Fibroblast of lung (primary cell): ENCODE data around the gene PXDN. TPM values are rescaled to one million over a fixed set of nuclear protein-coding genes. Genes with fewer than 3 reads are reported as not detected.

Experiments used
- DNase-seq, 2 donors: peaks; one replicate each; pipeline versions ENCODE4 v3.0.0 to v3.0.0-alpha.2; 2010; ENCODE audit warnings: low read depth in 2 of 2
- H2AFZ ChIP-seq: 2 replicates; pipeline ENCODE4 v1.5.1; 2012; ENCODE audit warnings: low read length, control low read depth, inconsistent platforms
- H3K27ac ChIP-seq: 2 replicates; pipeline ENCODE4 v1.5.1; 2011; ENCODE audit warnings: low read length, control low read depth; ENCODE audit not compliant: insufficient read depth
- H3K27me3 ChIP-seq: 2 replicates; pipeline ENCODE4 v1.5.1; 2011; ENCODE audit warnings: mild to moderate bottlenecking, low read length; ENCODE audit not compliant: control insufficient read depth, insufficient read depth
- H3K36me3 ChIP-seq: 2 replicates; pipeline ENCODE4 v1.5.1; 2011; ENCODE audit warnings: low read length; ENCODE audit not compliant: control insufficient read depth, insufficient read depth
- H3K4me1 ChIP-seq: 2 replicates; pipeline ENCODE4 v1.5.1; 2011; ENCODE audit warnings: low read length; ENCODE audit not compliant: control insufficient read depth, insufficient read depth; ENCODE audit errors: extremely low read depth
- H3K4me2 ChIP-seq: 2 replicates; pipeline ENCODE4 v1.5.1; 2011; ENCODE audit warnings: low read length, control low read depth; ENCODE audit not compliant: insufficient read depth; ENCODE audit errors: extremely low read depth
- H3K4me3 ChIP-seq, 4 experiments: fragments of 200-600 bp in 1 of 4; sonication (generic) in 1 of 4; replicated peaks in 1 of 4; 2 replicates each; pipeline ENCODE4 v1.5.1; 2011 to 2016; ENCODE audit warnings: low read length in 4 of 4, low read depth in 3 of 4, mild to moderate bottlenecking in 3 of 4, control low read depth in 2 of 4, inconsistent platforms in 1 of 4, mixed read lengths in 1 of 4; ENCODE audit not compliant: insufficient read depth in 1 of 4; ENCODE audit errors: control extremely low read depth in 1 of 4
- H3K79me2 ChIP-seq: 2 replicates; pipeline ENCODE4 v1.5.1; 2012; ENCODE audit warnings: mild to moderate bottlenecking, low read length, inconsistent platforms; ENCODE audit not compliant: control insufficient read depth, insufficient read depth
- H3K9ac ChIP-seq: 2 replicates; pipeline ENCODE4 v1.5.1; 2011; ENCODE audit warnings: mild to moderate bottlenecking, low read length, control low read depth; ENCODE audit not compliant: insufficient read depth
- H3K9me3 ChIP-seq: 2 replicates; pipeline ENCODE4 v1.5.1; 2012; ENCODE audit warnings: low read depth, low read length; ENCODE audit not compliant: control insufficient read depth, insufficient read depth
- H4K20me1 ChIP-seq: 2 replicates; pipeline ENCODE4 v1.5.1; 2011; ENCODE audit warnings: low read length; ENCODE audit not compliant: control insufficient read depth, insufficient read depth; ENCODE audit errors: extremely low read depth
- EZH2 ChIP-seq: IDR thresholded peaks from 2 replicates; pipeline ENCODE4 v1.5.1; 2012; ENCODE audit warnings: low read length, control low read depth, mild to moderate bottlenecking; ENCODE audit errors: missing control alignments
- polyA plus RNA-seq, 2 donors: library from polyadenylated mRNA; depleted of rRNA in 1 of 2; stranded (reverse) in 1 of 2; unstranded in 1 of 2; fragments of >200 nt; gene quantifications; 2 replicates each; pipeline ENCODE4 v1.2.1, GENCODE V29; 2011 to 2012; ENCODE audit warnings: missing spikeins in 1 of 2
- total RNA-seq: library from RNA; depleted of rRNA; stranded (reverse); fragments of >200 nt; gene quantifications from 2 replicates; pipeline ENCODE4 v1.2.1, GENCODE V29; 2014
- TF ChIP-seq, protein P1 (sequence below), 2 donors: IDR thresholded peaks in 1 of 2; conservative IDR thresholded peaks in 1 of 2; 1 replicate in 1 of 2; 2 replicates in 1 of 2; pipeline ENCODE4 v1.5.1; 2011 to 2012; ENCODE audit warnings: low read length in 2 of 2, control low read depth in 1 of 2, inconsistent platforms in 1 of 2, low read depth in 1 of 2, mild to moderate bottlenecking in 1 of 2

The PXDN gene
- total and polyA plus RNA-seq, 2 donors (not counting 1 experiment from before 2014, with no cell fraction given), result 153 to 298 TPM

GRCh38 chr2:1738646-1739302, 5.5 kb downstream of the PXDN start:
- Histone ChIP-seq H4K20me1 (no peaks in the 10 kb centered on the region), H3K4me1 (peaks cover 33% of the 10 kb centered on the region), H3K79me2 (peaks cover 80% of the 10 kb centered on the region), H3K4me2 (no peak overlapping the region), H3K27ac (peak overlapping the region; percentile 79), H3K9me3 (no peaks in the 10 kb centered on the region), H3K36me3 (peaks cover 2% of the 10 kb centered on the region), H3K9ac (no peak overlapping the region), H2AFZ (no peak overlapping the region), H3K27me3 (no peaks in the 10 kb centered on the region), H3K4me3 (no peak overlapping the region)
- peak; percentile 64 to 76 for DNase-seq
- TF ChIP-seq, protein P1, sequence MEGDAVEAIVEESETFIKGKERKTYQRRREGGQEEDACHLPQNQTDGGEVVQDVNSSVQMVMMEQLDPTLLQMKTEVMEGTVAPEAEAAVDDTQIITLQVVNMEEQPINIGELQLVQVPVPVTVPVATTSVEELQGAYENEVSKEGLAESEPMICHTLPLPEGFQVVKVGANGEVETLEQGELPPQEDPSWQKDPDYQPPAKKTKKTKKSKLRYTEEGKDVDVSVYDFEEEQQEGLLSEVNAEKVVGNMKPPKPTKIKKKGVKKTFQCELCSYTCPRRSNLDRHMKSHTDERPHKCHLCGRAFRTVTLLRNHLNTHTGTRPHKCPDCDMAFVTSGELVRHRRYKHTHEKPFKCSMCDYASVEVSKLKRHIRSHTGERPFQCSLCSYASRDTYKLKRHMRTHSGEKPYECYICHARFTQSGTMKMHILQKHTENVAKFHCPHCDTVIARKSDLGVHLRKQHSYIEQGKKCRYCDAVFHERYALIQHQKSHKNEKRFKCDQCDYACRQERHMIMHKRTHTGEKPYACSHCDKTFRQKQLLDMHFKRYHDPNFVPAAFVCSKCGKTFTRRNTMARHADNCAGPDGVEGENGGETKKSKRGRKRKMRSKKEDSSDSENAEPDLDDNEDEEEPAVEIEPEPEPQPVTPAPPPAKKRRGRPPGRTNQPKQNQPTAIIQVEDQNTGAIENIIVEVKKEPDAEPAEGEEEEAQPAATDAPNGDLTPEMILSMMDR (conservative IDR thresholded peaks at IDR 0.05 in 1 of 2, IDR thresholded peaks at IDR 0.05 in 1 of 2; ENCODE audit: low read depth in 1 of 2, low read length in 2 of 2), result no peak
- no peak for TF ChIP-seq EZH2

- Histone ChIP-seq H3K79me2 (peaks cover 86% of the 10 kb centered on the region), H3K9ac (no peak overlapping the region), H3K4me2 (no peak overlapping the region), H3K4me1 (peaks cover 34% of the 10 kb centered on the region), H3K9me3 (no peaks in the 10 kb centered on the region), H2AFZ (no peak overlapping the region), H3K27ac (peak overlapping the region; percentile 79), H4K20me1 (no peaks in the 10 kb centered on the region), H3K36me3 (peaks cover 2% of the 10 kb centered on the region), H3K27me3 (no peaks in the 10 kb centered on the region), H3K4me3 (no peak overlapping the region)
- TF ChIP-seq, protein P1 (conservative IDR thresholded peaks at IDR 0.05 in 1 of 2, IDR thresholded peaks at IDR 0.05 in 1 of 2; ENCODE audit: low read depth in 1 of 2, low read length in 2 of 2), result no peak
- TF ChIP-seq EZH2, result no peak
- no peak for DNase-seq
These were observed 6.2 kb downstream of the PXDN start for GRCh38 chr2:1738163-1738562.

GRCh38 chr2:1736997-1737480, 7.3 kb downstream of the PXDN start:
- peak overlapping the region; percentile 31 for H3K9ac ChIP-seq
- H3K9me3 ChIP-seq, result no peaks in the 10 kb centered on the region
- no peaks in the 10 kb centered on the region for H3K27me3 ChIP-seq
- no peak overlapping the region for H2AFZ ChIP-seq
- peak; percentile 90 to 93 for DNase-seq
- peaks cover 39% of the 10 kb centered on the region for H3K4me1 ChIP-seq
- H3K36me3 ChIP-seq, result peaks cover 2% of the 10 kb centered on the region
- H3K79me2 ChIP-seq, result peaks cover 87% of the 10 kb centered on the region
- H4K20me1 ChIP-seq, result peaks cover 1% of the 10 kb centered on the region
- no peak for TF ChIP-seq EZH2
- TF ChIP-seq, protein P1 (conservative IDR thresholded peaks at IDR 0.05 in 1 of 2, IDR thresholded peaks at IDR 0.05 in 1 of 2; ENCODE audit: low read depth in 1 of 2, low read length in 2 of 2), result no peak
- H3K4me3 ChIP-seq, result peak overlapping the region in 1 of 4 experiments; percentile 13
- peak overlapping the region; percentile 79 for H3K27ac ChIP-seq
- H3K4me2 ChIP-seq, result peak overlapping the region; percentile 56
